Peyer's patch (tissue), 4 donors: Measurements from ENCODE around the gene BMP5.

Experiments used
- POLR2A ChIP-seq, 2 donors: fragments of 450-650 bp; IDR thresholded peaks; one replicate each; pipeline ENCODE4 v1.5.1; 2017; ENCODE audit warnings: antibody characterized with exemption in 2 of 2, mild to moderate bottlenecking in 2 of 2, moderate library complexity in 2 of 2
- TF ChIP-seq, protein P1 (sequence below), 6 experiments: fragments of 450-650 bp in 4 of 6; fragments of 200-600 bp in 2 of 6; sonication (generic) in 1 of 6; IDR thresholded peaks; one replicate each; pipeline ENCODE4 v1.5.1; 2017 to 2019; ENCODE audit warnings: antibody characterized with exemption in 6 of 6, mild to moderate bottlenecking in 3 of 6, moderate library complexity in 1 of 6

DNA sequence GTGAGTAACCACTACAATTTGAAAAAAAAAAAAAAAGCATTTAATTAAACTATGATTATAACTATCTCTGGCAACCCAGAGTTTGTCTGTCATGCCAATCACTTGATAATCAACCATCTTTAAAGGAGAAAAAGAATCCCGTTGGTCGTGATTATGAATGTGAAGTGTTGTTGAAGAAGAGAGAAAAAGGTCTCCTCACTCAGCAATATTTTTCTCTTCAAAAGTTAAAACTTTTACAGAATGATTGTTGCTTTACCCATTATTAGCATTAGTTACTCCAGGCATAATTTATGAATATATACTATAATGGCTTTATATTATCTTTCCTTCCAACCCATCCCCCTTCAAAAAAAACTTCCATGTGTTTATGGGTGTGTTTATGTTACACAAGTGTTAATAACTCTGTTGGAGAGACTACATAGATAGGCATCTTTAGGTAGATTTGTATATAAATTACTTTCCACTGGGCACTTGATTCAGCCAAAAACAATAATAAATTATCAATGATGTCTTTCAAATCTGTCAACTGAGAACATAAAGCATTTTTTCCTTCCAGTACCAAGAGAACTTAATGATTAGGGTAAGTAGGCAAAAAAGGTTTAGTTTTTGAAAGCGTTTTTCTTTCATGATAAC is 5.1 kb downstream of the BMP5 start:
- TF ChIP-seq POLR2A (IDR thresholded peaks at IDR 0.05) = no peak
- TF ChIP-seq, protein P1, sequence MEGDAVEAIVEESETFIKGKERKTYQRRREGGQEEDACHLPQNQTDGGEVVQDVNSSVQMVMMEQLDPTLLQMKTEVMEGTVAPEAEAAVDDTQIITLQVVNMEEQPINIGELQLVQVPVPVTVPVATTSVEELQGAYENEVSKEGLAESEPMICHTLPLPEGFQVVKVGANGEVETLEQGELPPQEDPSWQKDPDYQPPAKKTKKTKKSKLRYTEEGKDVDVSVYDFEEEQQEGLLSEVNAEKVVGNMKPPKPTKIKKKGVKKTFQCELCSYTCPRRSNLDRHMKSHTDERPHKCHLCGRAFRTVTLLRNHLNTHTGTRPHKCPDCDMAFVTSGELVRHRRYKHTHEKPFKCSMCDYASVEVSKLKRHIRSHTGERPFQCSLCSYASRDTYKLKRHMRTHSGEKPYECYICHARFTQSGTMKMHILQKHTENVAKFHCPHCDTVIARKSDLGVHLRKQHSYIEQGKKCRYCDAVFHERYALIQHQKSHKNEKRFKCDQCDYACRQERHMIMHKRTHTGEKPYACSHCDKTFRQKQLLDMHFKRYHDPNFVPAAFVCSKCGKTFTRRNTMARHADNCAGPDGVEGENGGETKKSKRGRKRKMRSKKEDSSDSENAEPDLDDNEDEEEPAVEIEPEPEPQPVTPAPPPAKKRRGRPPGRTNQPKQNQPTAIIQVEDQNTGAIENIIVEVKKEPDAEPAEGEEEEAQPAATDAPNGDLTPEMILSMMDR (IDR thresholded peaks at IDR 0.05) = no peak
